Pancreas (tissue), 10 donors: ENCODE results near the gene PCGF3. TPM values are rescaled to one million over a fixed set of nuclear protein-coding genes. Genes with fewer than 3 reads are reported as not detected.
A peak's percentile ranks its signal among the peaks of the same experiment; 100 is the strongest.
"Not testable (repeated sequence)": the region's sequence is repeated elsewhere in the genome, so short reads cannot be mapped to it uniquely, and the experiment has no call there.

Experiments
- ATAC-seq, 4 donors: fragments of 200-7000 bp; cut with Tn5 transposase; one replicate each; pipeline versions ENCODE4 v1.8.0 to v1.9.1; 2020; ENCODE audit warnings: mild to moderate bottlenecking in 4 of 4, moderate library complexity in 4 of 4
- DNase-seq, 6 donors: peaks; one replicate each; pipeline ENCODE4 v3.0.0-alpha.2; 2020
- FAIRE-seq: peaks from 2 replicates; lab custom pipeline; 2012; peaks lifted over from hg19 to GRCh38; lab: Jason Lieb, UNC
- H3K27ac ChIP-seq, 4 donors: fragments of 200-600 bp; sonication (generic); 1 replicate in 3 of 4; 2 replicates in 1 of 4; pipeline versions ENCODE4 v1.5.0 to v1.8.0; 2020
- H3K27me3 ChIP-seq, 4 donors: fragments of 200-600 bp; one replicate each; pipeline ENCODE4 v1.8.0; 2021
- H3K36me3 ChIP-seq, 3 donors: fragments of 200-600 bp; sonication (generic) in 1 of 3; one replicate each; pipeline versions ENCODE4 v1.5.0 to v1.8.0; 2020 to 2021
- H3K4me1 ChIP-seq, 3 donors: fragments of 200-600 bp; one replicate each; pipeline ENCODE4 v1.8.0; 2021
- H3K4me3 ChIP-seq, 4 donors: fragments of 200-600 bp; sonication (generic) in 2 of 4; one replicate each; pipeline versions ENCODE4 v1.5.0 to v1.8.0; 2020 to 2021
- H3K9me3 ChIP-seq, 4 donors: fragments of 200-600 bp; one replicate each; pipeline ENCODE4 v1.8.0; 2021
- WGBS, 2 donors: extraction: QIAGEN DNeasy Blood & Tissue Kit; methylation state at CpG; one replicate each; pipeline ENCODE4 v1.1.7; 2013; 5-methylcytosine and 5-hydroxymethylcytosine counted together
- intact Hi-C, 3 donors: fragments of 100-400 bp; cut with DNase I; formaldehyde crosslinking; loops; one replicate each; pipeline versions ENCODE4 v1.11.1 to v1.14.2; 2022
- polyA plus RNA-seq, 2 donors: library from polyadenylated mRNA; stranded (reverse); fragments of 200-250 nt; gene quantifications; one replicate each; pipeline ENCODE4 v1.2.3, GENCODE V29; 2013
- total RNA-seq, 6 donors: library from RNA; stranded (reverse); fragmentation: NEBNext Ultra II Directional in 4 of 6; extraction: Animal tissue kit (Norgen Biotek cat#: 25700) in 4 of 6; gene quantifications; one replicate each; pipeline versions ENCODE4 v1.2.1 to v1.2.4, GENCODE V29; 2021 to 2023
- TF ChIP-seq, protein P1 (sequence below), 4 donors: fragments of 200-600 bp; sonication (generic) in 3 of 4; IDR thresholded peaks; one replicate each; pipeline versions ENCODE4 v1.5.0 to v1.8.0; 2021; ENCODE audit warnings: antibody characterized with exemption in 4 of 4
- donor health status: healthy with polysubstance abuse.
- donor health status: DM: no; HTN: no; CAD: no; lungs with moderate emphysema.
- donor health status: DM: no; HTN: no; CAD: no.
- donor health status: control.
- donor health status: control.
- donor health status: Bipolar disorder and iron deficiency.
- donor health status: DM: yes; HTN: yes; CAD: no.
- donor health status: DM: no; HTN: no; CAD: no.
- donor health status: DM: no; HTN: no; CAD: no.
- donor health status: DM: yes; HTN: yes; CAD: no.

Gene PCGF3
- total and polyA plus RNA-seq, 8 donors: 12.3 to 66.8 (median 17.7) TPM

DNA sequence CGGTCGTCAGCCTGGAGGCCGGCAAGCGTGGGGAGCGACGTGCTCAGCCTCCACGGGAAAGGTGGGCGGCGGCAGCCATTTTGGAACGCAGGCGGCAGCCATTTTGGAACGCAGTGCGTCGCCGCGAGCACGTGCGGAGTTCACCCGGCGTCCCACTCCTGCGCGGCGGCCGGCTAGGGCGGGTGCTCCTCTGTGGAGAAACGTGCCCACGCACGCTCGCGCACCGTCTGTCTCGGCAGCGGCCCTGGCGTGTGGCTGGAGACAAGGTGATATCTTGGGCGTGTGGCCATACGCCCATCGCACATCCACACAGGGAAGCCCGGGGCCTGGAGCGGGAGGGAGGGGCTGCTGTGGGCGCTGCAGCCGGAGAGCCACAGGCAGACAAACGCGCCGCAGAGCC lies 99.2 kb downstream of the PCGF3 start:
- TF ChIP-seq, protein P1, sequence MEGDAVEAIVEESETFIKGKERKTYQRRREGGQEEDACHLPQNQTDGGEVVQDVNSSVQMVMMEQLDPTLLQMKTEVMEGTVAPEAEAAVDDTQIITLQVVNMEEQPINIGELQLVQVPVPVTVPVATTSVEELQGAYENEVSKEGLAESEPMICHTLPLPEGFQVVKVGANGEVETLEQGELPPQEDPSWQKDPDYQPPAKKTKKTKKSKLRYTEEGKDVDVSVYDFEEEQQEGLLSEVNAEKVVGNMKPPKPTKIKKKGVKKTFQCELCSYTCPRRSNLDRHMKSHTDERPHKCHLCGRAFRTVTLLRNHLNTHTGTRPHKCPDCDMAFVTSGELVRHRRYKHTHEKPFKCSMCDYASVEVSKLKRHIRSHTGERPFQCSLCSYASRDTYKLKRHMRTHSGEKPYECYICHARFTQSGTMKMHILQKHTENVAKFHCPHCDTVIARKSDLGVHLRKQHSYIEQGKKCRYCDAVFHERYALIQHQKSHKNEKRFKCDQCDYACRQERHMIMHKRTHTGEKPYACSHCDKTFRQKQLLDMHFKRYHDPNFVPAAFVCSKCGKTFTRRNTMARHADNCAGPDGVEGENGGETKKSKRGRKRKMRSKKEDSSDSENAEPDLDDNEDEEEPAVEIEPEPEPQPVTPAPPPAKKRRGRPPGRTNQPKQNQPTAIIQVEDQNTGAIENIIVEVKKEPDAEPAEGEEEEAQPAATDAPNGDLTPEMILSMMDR (IDR thresholded peaks at IDR 0.05): no peak
- Histone ChIP-seq H3K36me3 (no peaks in the 10 kb centered on the region), H3K4me3 (no peak overlapping the region), H3K4me1 (no peaks in the 10 kb centered on the region), H3K27me3 (no peaks in the 10 kb centered on the region), H3K9me3 (no peaks in the 10 kb centered on the region), H3K27ac (no peak overlapping the region)
- WGBS, 2 donors: 75 to 78% methylated on average over 44 of the region's 44 CpGs
- no peak for FAIRE-seq
- no peak for ATAC-seq
- DNase-seq: peak in 2 of 6 donors; percentile 47 to 56
- intact Hi-C loops: no loop called here

DNA sequence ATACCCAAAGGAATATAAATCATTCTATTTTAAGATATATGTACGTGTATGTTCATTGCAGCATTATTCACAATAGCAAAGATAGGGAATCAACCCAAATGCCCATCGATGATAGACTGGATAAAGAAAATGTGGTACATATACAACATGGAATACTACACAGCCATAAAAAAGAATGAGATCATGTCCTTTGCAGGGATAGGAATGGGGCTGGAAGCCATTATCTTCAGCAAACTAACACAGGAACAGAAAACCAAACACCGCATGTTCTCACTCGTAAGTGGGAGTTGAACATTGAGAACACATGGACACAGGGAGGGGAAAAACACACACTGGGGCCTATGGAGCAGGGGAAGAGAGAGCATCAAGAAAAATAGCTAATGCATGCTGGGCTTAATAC lies 101.3 kb downstream of the PCGF3 start:
- H3K27me3 ChIP-seq, H3K4me3 ChIP-seq, H3K9me3 ChIP-seq, DNase-seq, H3K4me1 ChIP-seq, FAIRE-seq, H3K27ac ChIP-seq, H3K36me3 ChIP-seq, ATAC-seq, intact Hi-C loops: not testable (repeated sequence)
- WGBS, 2 donors: 80 to 81% methylated on average over 4 of the region's 4 CpGs

DNA sequence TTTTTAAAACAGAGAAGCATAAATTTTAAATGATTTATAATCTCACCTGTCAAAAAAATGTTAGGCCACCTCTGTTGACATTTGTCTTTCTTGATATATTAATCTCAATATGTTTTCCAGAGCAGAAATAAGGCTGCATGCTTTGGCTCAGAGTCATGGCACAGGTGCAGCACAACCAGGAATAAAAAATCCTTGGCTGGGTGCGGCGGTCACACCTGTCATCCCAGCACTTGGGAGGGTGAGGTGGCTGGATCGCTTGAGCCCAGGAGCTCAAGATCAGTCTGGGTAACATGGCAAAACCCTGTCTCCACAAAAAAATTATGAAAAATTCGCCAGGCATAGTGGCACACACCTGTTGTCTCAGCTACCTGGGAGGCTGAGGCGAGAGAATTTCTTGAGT lies 102.2 kb downstream of the PCGF3 start:
- FAIRE-seq (no peak), ATAC-seq (peak; percentile 86 to 95 (median 92)), DNase-seq (peak in 5 of 6 donors; percentile 39 to 71 (median 58))
- Histone ChIP-seq H3K36me3 (no peaks in the 10 kb centered on the region), H3K4me3 (no peak overlapping the region), H3K4me1 (no peaks in the 10 kb centered on the region), H3K27me3 (no peaks in the 10 kb centered on the region), H3K9me3 (no peaks in the 10 kb centered on the region), H3K27ac (no peak overlapping the region)
- TF ChIP-seq, protein P1 (IDR thresholded peaks at IDR 0.05): no peak
- intact Hi-C loops: no loop called here
- WGBS, 2 donors: 33 to 44% methylated on average over 5 of the region's 5 CpGs

DNA sequence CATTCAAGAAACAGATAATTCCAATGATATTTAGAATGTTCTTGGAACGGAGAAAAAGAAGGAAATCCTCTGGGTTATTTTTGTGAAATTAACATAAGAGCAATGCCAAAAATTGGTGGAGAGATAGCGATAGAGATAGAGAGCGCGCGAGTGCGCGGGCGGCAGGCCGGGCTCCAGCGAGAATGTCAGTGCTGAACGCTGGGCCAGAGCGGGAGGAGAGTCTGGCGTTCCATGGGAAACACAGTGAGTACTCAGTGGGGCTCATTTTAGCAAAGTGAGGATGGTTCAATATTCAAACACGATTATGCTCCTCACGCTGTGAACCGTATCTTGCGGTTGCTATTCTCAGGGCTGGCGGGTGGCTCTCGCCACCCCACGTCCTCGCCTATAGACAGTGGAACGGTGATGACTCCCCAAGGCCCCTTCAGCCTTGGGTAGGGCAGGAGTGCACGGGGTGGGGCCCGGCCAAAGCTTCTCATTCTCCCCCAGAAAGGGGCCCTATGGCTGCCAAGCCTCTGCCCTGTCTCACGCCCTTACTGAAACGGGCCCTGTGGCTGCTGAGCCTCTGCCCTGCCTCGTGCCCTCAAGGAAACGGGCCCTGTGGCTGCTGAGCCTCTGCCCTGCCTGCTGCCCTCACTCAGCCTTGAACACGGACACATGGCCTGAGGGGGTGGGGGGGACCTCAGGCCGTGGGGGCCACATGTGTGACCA lies 103.4 kb downstream of the PCGF3 start:
- H3K36me3 ChIP-seq: no peaks in the 10 kb centered on the region
- H3K27ac ChIP-seq: no peak overlapping the region
- H3K4me1 ChIP-seq: no peaks in the 10 kb centered on the region
- TF ChIP-seq, protein P1 (IDR thresholded peaks at IDR 0.05): no peak
- H3K27me3 ChIP-seq: peaks cover 0 to 4% (median 0%) of the 10 kb centered on the region in 4 donors
- 85 to 86% methylated on average over 29 to 30 of the region's 30 CpGs for WGBS, 2 donors
- intact Hi-C loops: no loop called here
- no peak overlapping the region for H3K4me3 ChIP-seq
- no peaks in the 10 kb centered on the region for H3K9me3 ChIP-seq
- ATAC-seq: peak in 1 of 4 donors; percentile 46
- FAIRE-seq: no peak
- DNase-seq: peak in 2 of 6 donors; percentile 37 to 38

DNA sequence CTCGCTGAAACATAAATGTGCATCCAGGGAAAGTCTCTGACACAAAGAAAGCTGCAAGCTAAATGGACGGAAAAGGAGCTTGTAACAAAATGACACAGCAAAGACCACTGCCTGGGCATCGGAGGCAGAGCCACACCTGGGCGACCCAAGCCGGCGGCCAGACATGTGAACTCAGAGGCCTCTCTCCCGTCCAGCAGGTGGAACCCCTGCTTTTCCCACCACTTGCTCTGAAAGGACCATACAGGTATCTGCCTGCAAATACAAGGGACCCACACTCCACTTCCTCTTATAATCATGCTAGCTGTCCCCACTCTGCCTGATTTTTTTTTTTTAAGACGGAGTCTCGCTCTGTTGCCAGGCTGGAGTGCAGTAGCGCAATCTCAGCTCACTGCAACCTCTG lies 108.3 kb downstream of the PCGF3 start:
- ATAC-seq: peak in 3 of 4 donors; percentile 36 to 75 (median 69)
- FAIRE-seq: no peak
- no peaks in the 10 kb centered on the region for H3K36me3 ChIP-seq
- DNase-seq: peak in 3 of 6 donors; percentile 17 to 57 (median 48)
- H3K27ac ChIP-seq: no peak overlapping the region
- WGBS, 2 donors: 43 to 44% methylated on average over 10 of the region's 10 CpGs
- TF ChIP-seq, protein P1 (IDR thresholded peaks at IDR 0.05): no peak
- no peaks in the 10 kb centered on the region for H3K4me1 ChIP-seq
- peaks cover 0 to 4% (median 0%) of the 10 kb centered on the region in 4 donors for H3K27me3 ChIP-seq
- intact Hi-C loops: no loop called here
- H3K9me3 ChIP-seq: no peaks in the 10 kb centered on the region
- no peak overlapping the region for H3K4me3 ChIP-seq
